Effector memory CD4-positive, alpha-beta T cell (primary cell): ENCODE data around the gene MUC5AC.

Experiments
- DNase-seq, 3 donors: peaks; one replicate each; pipeline ENCODE4 v3.0.0-alpha.2; 2020
- H3K27ac ChIP-seq: 2 replicates; pipeline ENCODE4 v1.7.0; 2013; ENCODE audit warnings: mild to moderate bottlenecking, low read length, moderate library complexity; ENCODE audit not compliant: insufficient read depth, poor library complexity, severe bottlenecking
- H3K27me3 ChIP-seq: replicated peaks from 2 replicates; pipeline ENCODE4 v1.7.0; 2013; ENCODE audit warnings: mild to moderate bottlenecking, low read length; ENCODE audit not compliant: insufficient read depth, control insufficient read depth, poor library complexity, severe bottlenecking
- H3K36me3 ChIP-seq: 2 replicates; pipeline ENCODE4 v1.7.0; 2013; ENCODE audit warnings: mild to moderate bottlenecking, low read length, moderate library complexity; ENCODE audit not compliant: control insufficient read depth, insufficient read depth
- H3K4me1 ChIP-seq: 2 replicates; pipeline ENCODE4 v1.7.0; 2013; ENCODE audit warnings: low read length, mild to moderate bottlenecking; ENCODE audit not compliant: control insufficient read depth, insufficient read depth, poor library complexity, severe bottlenecking
- H3K4me3 ChIP-seq: 2 replicates; pipeline ENCODE4 v1.7.0; 2013; ENCODE audit warnings: low read length, low read depth, mild to moderate bottlenecking; ENCODE audit not compliant: insufficient read depth, poor library complexity, severe bottlenecking
- H3K9me3 ChIP-seq: 2 replicates; pipeline ENCODE4 v1.7.0; 2013; ENCODE audit warnings: mild to moderate bottlenecking, low read length, moderate library complexity; ENCODE audit not compliant: control insufficient read depth

Gene MUC5AC

GRCh38 chr11:1123970-1124369, 33.8 kb upstream of the MUC5AC start:
- no peaks in the 10 kb centered on the region for H3K4me1 ChIP-seq
- no peak overlapping the region for H3K27ac ChIP-seq
- H3K9me3 ChIP-seq, result no peaks in the 10 kb centered on the region
- no peak for DNase-seq
- no peaks in the 10 kb centered on the region for H3K27me3 ChIP-seq
- H3K4me3 ChIP-seq, result no peak overlapping the region
- no peaks in the 10 kb centered on the region for H3K36me3 ChIP-seq

- no peak for DNase-seq
- Histone ChIP-seq H3K36me3 (no peaks in the 10 kb centered on the region), H3K27ac (no peak overlapping the region), H3K27me3 (no peaks in the 10 kb centered on the region), H3K4me1 (no peaks in the 10 kb centered on the region), H3K4me3 (no peak overlapping the region), H3K9me3 (no peaks in the 10 kb centered on the region)
These were observed 31.9 kb upstream of the MUC5AC start for GRCh38 chr11:1125803-1126202.

GRCh38 chr11:1126491-1126926, 31.2 kb upstream of the MUC5AC start:
- no peaks in the 10 kb centered on the region for H3K36me3 ChIP-seq
- H3K27me3 ChIP-seq, result no peaks in the 10 kb centered on the region
- H3K4me1 ChIP-seq, result no peaks in the 10 kb centered on the region
- no peak overlapping the region for H3K27ac ChIP-seq
- H3K4me3 ChIP-seq, result no peak overlapping the region
- H3K9me3 ChIP-seq, result no peaks in the 10 kb centered on the region
- DNase-seq, result no peak

GRCh38 chr11:1126935-1127663, 30.7 kb upstream of the MUC5AC start:
- no peak for DNase-seq
- no peaks in the 10 kb centered on the region for H3K4me1 ChIP-seq
- no peaks in the 10 kb centered on the region for H3K27me3 ChIP-seq
- H3K27ac ChIP-seq, result no peak overlapping the region
- no peak overlapping the region for H3K4me3 ChIP-seq
- no peaks in the 10 kb centered on the region for H3K36me3 ChIP-seq
- H3K9me3 ChIP-seq, result no peaks in the 10 kb centered on the region

DNA sequence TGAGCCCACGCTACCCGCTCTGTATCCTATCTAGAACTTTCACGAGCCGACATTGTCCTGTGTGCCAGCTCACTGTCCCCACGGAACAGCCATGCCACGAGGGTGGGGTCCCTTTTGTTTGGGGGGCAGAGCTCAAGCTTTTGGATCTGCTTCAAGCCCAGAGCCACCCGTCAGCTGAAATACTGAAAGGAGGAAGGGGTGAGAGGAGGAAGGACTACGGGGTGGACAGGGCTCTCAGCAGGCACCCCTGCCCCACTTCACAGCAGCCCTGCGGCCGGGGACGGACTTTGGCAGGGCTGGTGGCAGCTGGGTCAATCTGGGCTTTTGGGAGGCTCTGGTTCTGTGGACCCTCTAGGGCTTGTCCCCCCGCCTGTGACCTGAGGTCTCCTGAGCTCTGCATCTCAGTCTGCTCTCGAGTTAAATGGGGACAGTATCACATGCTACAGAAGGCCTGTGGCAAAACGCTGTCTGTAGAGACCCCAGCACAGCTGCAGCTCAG, 30.0 kb upstream of the MUC5AC start:
- Histone ChIP-seq H3K27me3 (no peaks in the 10 kb centered on the region), H3K27ac (no peak overlapping the region), H3K9me3 (no peaks in the 10 kb centered on the region)

GRCh38 chr11:1128311-1129142, 29.2 kb upstream of the MUC5AC start:
- no peak for DNase-seq
- H3K4me3 ChIP-seq, result no peak overlapping the region
- no peaks in the 10 kb centered on the region for H3K9me3 ChIP-seq
- H3K36me3 ChIP-seq, result no peaks in the 10 kb centered on the region
- H3K4me1 ChIP-seq, result no peaks in the 10 kb centered on the region
- H3K27ac ChIP-seq, result no peak overlapping the region
- H3K27me3 ChIP-seq, result no peaks in the 10 kb centered on the region

More for the DNA sequence above, 30.0 kb upstream of the MUC5AC start:
- no peaks in the 10 kb centered on the region for H3K36me3 ChIP-seq
- no peaks in the 10 kb centered on the region for H3K4me1 ChIP-seq
- no peak overlapping the region for H3K4me3 ChIP-seq
- no peak for DNase-seq

DNA sequence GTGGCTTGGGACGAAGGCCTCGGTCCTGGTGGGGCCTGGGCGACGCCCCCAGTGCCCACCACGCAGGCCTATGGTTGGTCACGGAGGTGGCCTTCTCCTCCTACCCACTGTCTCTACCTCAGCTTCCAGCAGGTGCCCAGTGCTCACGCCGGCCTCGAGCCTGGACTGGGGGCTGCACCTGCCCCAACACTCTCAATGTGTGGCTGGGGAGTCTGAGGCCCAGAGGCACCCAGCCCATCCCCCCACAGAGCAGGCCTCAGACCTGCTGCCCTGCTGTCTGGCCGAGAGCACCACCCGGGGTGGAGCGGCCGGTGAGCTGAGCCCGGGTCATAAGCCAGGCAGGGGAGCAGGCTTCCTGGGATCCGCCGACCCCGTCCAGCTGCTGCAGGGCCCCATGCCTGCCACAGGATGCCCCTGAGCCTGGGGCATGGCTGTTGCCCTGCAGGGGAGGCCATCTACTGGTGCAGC, 28.6 kb upstream of the MUC5AC start:
- Histone ChIP-seq H3K36me3 (no peaks in the 10 kb centered on the region), H3K4me3 (no peak overlapping the region), H3K4me1 (no peaks in the 10 kb centered on the region), H3K27ac (no peak overlapping the region), H3K27me3 (no peaks in the 10 kb centered on the region), H3K9me3 (no peaks in the 10 kb centered on the region)
- DNase-seq, result no peak

DNA sequence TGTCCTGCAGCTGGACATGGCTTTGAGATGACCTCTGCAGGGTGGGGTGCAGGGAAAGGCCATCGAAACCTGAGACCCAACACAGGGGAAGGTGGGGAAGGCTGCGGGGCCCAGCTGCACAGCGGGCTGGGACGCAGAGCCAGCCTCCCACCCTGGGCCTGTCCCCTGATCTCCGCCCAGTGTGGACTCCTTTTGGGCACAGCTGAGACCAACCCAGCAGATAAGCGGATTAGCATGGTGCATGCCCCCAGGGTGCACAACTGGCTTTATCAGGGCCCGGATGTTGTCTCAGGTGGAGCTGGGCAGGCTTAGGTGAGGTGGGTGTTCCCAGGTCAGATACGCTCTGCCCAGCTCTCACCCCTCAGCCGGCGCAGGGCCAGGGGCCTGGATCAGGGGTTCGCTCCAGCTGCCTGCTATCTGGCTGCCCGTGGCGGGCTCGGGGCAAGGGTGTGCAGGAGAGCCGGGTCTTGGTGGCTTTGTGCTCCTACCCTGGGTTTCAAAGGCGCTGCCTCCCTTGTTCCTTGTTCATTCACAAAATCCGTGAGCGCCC, 28.1 kb upstream of the MUC5AC start:
- no peak for DNase-seq
- no peak overlapping the region for H3K4me3 ChIP-seq

DNA sequence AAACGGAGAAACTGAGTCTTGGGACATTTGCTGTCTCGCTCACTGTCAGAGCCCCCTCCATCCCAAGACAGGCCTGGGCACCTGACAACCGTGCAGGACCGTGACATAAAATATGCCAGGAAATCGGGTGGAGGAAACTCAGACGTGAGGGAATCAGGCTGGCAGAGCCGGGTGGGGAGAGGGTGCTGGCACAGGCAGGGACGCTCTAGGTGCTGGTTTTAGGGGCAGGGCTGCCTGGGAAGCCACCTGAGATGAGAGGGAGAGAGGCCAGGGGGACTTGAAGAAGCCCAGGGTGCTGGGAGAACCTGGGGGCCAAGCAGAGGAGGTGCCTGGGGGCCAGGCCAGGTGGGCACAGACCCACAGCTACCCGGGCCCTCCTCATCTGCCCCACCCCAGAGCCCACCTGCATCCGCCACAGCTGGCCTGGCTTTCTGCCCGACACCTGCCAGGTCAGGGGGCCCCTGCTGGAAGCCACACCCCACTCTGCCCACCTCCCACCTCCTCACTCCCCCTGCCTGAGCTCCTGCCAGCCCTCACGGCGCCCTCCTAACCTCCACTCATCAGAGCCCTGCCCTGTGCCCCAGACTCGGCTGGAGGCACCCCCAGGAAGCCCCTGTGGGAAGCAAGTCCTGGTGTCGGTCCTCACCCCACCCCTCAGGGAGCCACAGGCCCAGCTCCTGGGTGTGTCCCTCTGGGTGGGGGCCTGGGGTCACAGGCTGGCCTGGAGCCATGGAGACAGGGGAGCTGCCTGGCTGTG, 27.3 kb upstream of the MUC5AC start:
- no peaks in the 10 kb centered on the region for H3K27me3 ChIP-seq

More for the DNA sequence above, 28.1 kb upstream of the MUC5AC start:
- no peaks in the 10 kb centered on the region for H3K9me3 ChIP-seq
- H3K4me1 ChIP-seq, result no peaks in the 10 kb centered on the region
- no peaks in the 10 kb centered on the region for H3K36me3 ChIP-seq
- H3K27ac ChIP-seq, result no peak overlapping the region
- H3K27me3 ChIP-seq, result no peaks in the 10 kb centered on the region

More for the DNA sequence above, 27.3 kb upstream of the MUC5AC start:
- Histone ChIP-seq H3K9me3 (no peaks in the 10 kb centered on the region), H3K36me3 (no peaks in the 10 kb centered on the region), H3K4me3 (no peak overlapping the region), H3K4me1 (no peaks in the 10 kb centered on the region), H3K27ac (no peak overlapping the region)
- no peak for DNase-seq
